HCT116 (cell line): Measurements from ENCODE around the gene KRT86. TPM values are rescaled to one million over a fixed set of nuclear protein-coding genes. Genes with fewer than 3 reads are reported as not detected.
A peak's percentile ranks its signal among the peaks of the same experiment; 100 is the strongest.

Source experiments
- ATAC-seq: fragments of 200-7000 bp; cut with Tn5 transposase; 2 replicates; pipeline ENCODE4 v1.9.1; 2020; ENCODE audit warnings: mild to moderate bottlenecking, moderate library complexity
- BruUV-seq: library from RNA; stranded (reverse); fragments of 400-500 nt; replicated peaks from 2 replicates; lab custom pipeline; 2021; lab: Mats Ljungman, UMichigan
- CTCF ChIA-PET: fragments of 300-600 bp; sonication (Branson Sonifier 250); formaldehyde crosslinking; loops from one replicate; lab custom pipeline; 2021; ENCODE audit warnings: antibody characterized with exemption; lab: Charles Lee
- POLR2A ChIA-PET: fragments of 300-600, 350-600 bp; sonication (Branson Sonifier 250); formaldehyde crosslinking; loops from one replicate; lab custom pipeline; 2021; ENCODE audit warnings: antibody characterized with exemption; lab: Charles Lee
- RAD21 ChIA-PET, 2 experiments: fragments of 300-600 bp; sonication (Branson Sonifier 250); formaldehyde crosslinking; loops; one replicate each; lab custom pipeline; 2023; ENCODE audit warnings: low total read pairs in 2 of 2; ENCODE audit not compliant: uncharacterized antibody in 2 of 2, unreplicated experiment in 2 of 2, low non-redundant PET in 1 of 2; lab: Charles Lee
- DNase-seq: peaks from one replicate; pipeline ENCODE4 v3.0.0-alpha.2; 2010; ENCODE audit warnings: low read depth, low spot score
- H2AFZ ChIP-seq: fragments of 200-600 bp; shearing (Covaris generic), sonication (generic); 2 replicates; pipeline ENCODE4 v1.6.1; 2017; ENCODE audit warnings: low read depth, mixed run types, mixed read lengths, antibody characterized with exemption, low read length; ENCODE audit not compliant: poor library complexity, severe bottlenecking
- H3K27ac ChIP-seq: 2 replicates; pipeline ENCODE4 v1.5.1; 2012; ENCODE audit warnings: low read depth, low read length
- H3K27me3 ChIP-seq: fragments of 200-600 bp; sonication (generic); 2 replicates; pipeline ENCODE4 v1.6.1; 2016; ENCODE audit warnings: mixed run types, low read length, mixed read lengths; ENCODE audit not compliant: insufficient read depth
- H3K36me3 ChIP-seq, 2 experiments: fragments of 200-500 bp in 1 of 2; fragments of 200-600 bp in 1 of 2; sonication (Bioruptor generic) in 1 of 2; sonication (generic) in 1 of 2; 2 replicates each; pipeline versions ENCODE4 v1.5.1 to v1.6.1; 2014 to 2016; ENCODE audit warnings: low read length in 2 of 2, inconsistent platforms in 1 of 2, mixed read lengths in 1 of 2, mixed run types in 1 of 2; ENCODE audit not compliant: insufficient read depth in 2 of 2, control insufficient read depth in 1 of 2
- H3K4me1 ChIP-seq, 2 experiments: fragments of 200-600 bp in 1 of 2; sonication (generic) in 1 of 2; 2 replicates each; pipeline versions ENCODE4 v1.5.1 to v1.6.1; 2012 to 2017; ENCODE audit warnings: low read length in 2 of 2, inconsistent platforms in 1 of 2, mild to moderate bottlenecking in 1 of 2, mixed read lengths in 1 of 2, mixed run types in 1 of 2, moderate library complexity in 1 of 2; ENCODE audit not compliant: insufficient read depth in 2 of 2, control insufficient read depth in 1 of 2
- H3K4me2 ChIP-seq: fragments of 200-600 bp; sonication (generic); 2 replicates; pipeline ENCODE4 v1.6.1; 2017; ENCODE audit warnings: mixed run types, low read length, mixed read lengths
- H3K4me3 ChIP-seq, 2 experiments: fragments of 200-600 bp in 1 of 2; sonication (generic) in 1 of 2; replicated peaks in 1 of 2; 2 replicates each; pipeline ENCODE4 v1.5.1; 2011 to 2016; ENCODE audit warnings: low read length in 2 of 2, control low read depth in 1 of 2, low read depth in 1 of 2, mild to moderate bottlenecking in 1 of 2, mixed read lengths in 1 of 2, mixed run types in 1 of 2
- H3K79me2 ChIP-seq: fragments of 200-600 bp; sonication (generic); 2 replicates; pipeline ENCODE4 v1.6.1; 2017; ENCODE audit warnings: mild to moderate bottlenecking, mixed run types, low read length, moderate library complexity, mixed read lengths; ENCODE audit not compliant: insufficient read depth
- H3K9ac ChIP-seq: fragments of 200-600 bp; sonication (generic); 2 replicates; pipeline ENCODE4 v1.6.1; 2016; ENCODE audit warnings: low read length, mixed read lengths
- H3K9me2 ChIP-seq: fragments of 200-600 bp; sonication (generic), shearing (Covaris generic); 2 replicates; pipeline ENCODE4 v1.6.1; 2017; ENCODE audit warnings: mixed run types, mild to moderate bottlenecking, moderate library complexity; ENCODE audit not compliant: insufficient read depth
- H3K9me3 ChIP-seq, 2 experiments: fragments of 200-500 bp in 1 of 2; fragments of 200-600 bp in 1 of 2; sonication (Bioruptor generic) in 1 of 2; sonication (generic) in 1 of 2; 2 replicates each; pipeline ENCODE4 v1.6.1; 2014 to 2017; ENCODE audit warnings: low read length in 2 of 2, mixed read lengths in 2 of 2, inconsistent platforms in 1 of 2, low read depth in 1 of 2, mild to moderate bottlenecking in 1 of 2, mixed run types in 1 of 2, moderate library complexity in 1 of 2; ENCODE audit not compliant: control insufficient read depth in 1 of 2, insufficient read depth in 1 of 2
- H4K20me1 ChIP-seq: fragments of 200-600 bp; sonication (generic), shearing (Covaris generic); 2 replicates; pipeline ENCODE4 v1.6.1; 2017; ENCODE audit warnings: mixed run types, mild to moderate bottlenecking, moderate library complexity; ENCODE audit not compliant: insufficient read depth
- JUND ChIP-seq: IDR thresholded peaks from 2 replicates; pipeline ENCODE4 v1.6.1; 2012
- POLR2A ChIP-seq: IDR thresholded peaks from 2 replicates; pipeline ENCODE4 v1.7.0; 2011; ENCODE audit warnings: borderline replicate concordance; ENCODE audit not compliant: insufficient read depth, insufficient read length; ENCODE audit errors: extremely low read depth
- POLR2AphosphoS5 ChIP-seq: IDR thresholded peaks from 2 replicates; pipeline ENCODE4 v1.6.1; 2011; ENCODE audit warnings: mild to moderate bottlenecking, low read depth, low read length, moderate library complexity
- RAD21 ChIP-seq: IDR thresholded peaks from 2 replicates; pipeline ENCODE4 v1.6.1; 2012; ENCODE audit warnings: low read depth, mild to moderate bottlenecking
- SP1 ChIP-seq: IDR thresholded peaks from 2 replicates; pipeline ENCODE4 v1.6.1; 2012; ENCODE audit warnings: low read depth
- TCF7L2 ChIP-seq: IDR thresholded peaks from 2 replicates; pipeline ENCODE4 v1.7.0; 2011; ENCODE audit warnings: borderline replicate concordance, inconsistent platforms; ENCODE audit not compliant: insufficient read depth, insufficient read length; ENCODE audit errors: extremely low read depth
- intact Hi-C: fragments of 100-400 bp; cut with micrococcal nuclease; formaldehyde crosslinking; loops from 2 replicates; pipeline ENCODE4 v1.10.0; 2022
- total RNA-seq: library from RNA; stranded (reverse); gene quantifications from one replicate; pipeline ENCODE4 v1.2.1, GENCODE V29; 2021; ENCODE audit not compliant: unreplicated experiment
- TF ChIP-seq, protein P1 (sequence below): IDR thresholded peaks from 2 replicates; pipeline ENCODE4 v1.6.1; 2012

Gene KRT86
- total RNA-seq, 1 experiment from 2014 or later = 1.5 TPM

DNA sequence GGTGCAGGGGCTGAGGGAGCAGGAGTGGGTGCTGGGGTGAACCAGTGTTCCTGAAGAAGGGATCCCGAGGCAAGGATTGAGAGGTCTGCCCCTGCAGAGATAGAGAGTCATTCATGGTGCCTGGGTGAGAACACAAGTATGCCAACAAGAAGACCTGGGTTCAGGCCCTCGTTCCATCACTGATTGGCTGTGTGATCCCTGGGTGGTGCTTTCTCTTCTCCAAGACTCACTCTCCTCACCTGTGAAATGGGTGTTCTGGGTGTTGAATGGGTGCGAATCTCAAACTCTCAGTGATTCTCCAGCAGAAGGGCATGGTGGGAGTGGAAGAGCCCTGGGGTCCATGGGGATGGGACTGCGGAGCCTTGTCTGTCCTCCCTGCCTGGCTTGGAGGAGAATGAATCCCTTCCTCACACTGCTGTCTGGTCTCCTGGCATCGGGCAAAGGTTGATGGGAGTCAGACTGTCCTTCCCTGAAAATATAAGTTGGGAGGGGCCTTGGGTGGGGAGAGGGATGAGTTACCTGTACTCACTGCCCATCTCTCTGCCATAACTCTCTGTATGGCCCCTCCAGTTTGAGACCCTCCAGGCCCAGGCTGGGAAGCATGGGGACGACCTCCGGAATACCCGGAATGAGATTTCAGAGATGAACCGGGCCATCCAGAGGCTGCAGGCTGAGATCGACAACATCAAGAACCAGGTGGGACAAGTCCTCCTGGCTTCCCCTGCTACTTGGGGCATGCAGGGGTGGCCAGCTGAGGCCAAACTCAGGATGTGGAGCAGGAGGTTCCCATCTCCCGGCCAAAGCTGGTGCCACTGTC is 31.8 kb upstream of the KRT86 start (continued):
- TF ChIP-seq RAD21 = no peak

DNA sequence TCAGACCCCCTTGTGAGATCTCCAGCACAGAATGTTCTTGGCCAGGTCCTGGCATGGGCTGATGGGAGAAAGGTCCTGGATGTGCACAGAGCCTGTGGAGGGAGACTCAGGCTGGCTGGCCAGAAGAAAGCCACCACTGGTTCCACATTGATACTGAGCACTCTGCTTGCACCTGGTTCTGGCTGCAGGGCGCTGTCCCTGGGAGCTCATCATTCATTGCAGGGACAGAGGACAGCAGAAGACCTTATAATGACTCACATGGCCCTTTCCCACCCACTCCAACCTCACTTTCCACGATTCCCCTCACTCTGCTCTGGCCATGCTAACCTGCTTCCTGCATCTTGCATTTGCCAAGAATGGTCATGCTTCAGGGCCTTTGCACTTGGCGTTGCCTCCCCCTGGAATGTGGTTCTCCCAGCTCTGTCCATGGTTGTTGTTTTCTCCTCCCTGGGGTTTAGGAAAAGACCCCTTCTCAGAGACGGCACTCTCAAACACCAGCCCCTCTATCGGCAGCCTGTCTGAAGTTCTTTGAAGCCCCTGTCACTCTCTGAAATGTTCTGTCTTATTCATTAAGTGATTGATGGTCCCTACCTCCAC is 31.1 kb upstream of the KRT86 start:
- no peaks in the 10 kb centered on the region for H3K27me3 ChIP-seq
- H4K20me1 ChIP-seq = no peaks in the 10 kb centered on the region
- ChIA-PET POLR2A (interaction anchor here (0.9 to 1.7 kb wide), 6 partner anchors 8 to 96 kb away, joined by 3 to 6 read pairs (median 4); partner anchors contain the start of gene KRT80), RAD21 (no interaction called here), CTCF (interaction anchor here (0.8 to 3.5 kb wide), 4 partner anchors 9 to 36 kb away, joined by 3 to 21 read pairs (median 6); no protein-coding TSS in a partner anchor)
- BruUV-seq = no TSS peak
- H3K4me2 ChIP-seq = peak overlapping the region; percentile 88
- H3K36me3 ChIP-seq = no peaks in the 10 kb centered on the region
- peak overlapping the region; percentile 68 for H3K27ac ChIP-seq
- peak; percentile 36 for ATAC-seq
- TF ChIP-seq JUND = no peak
- no peak for TF ChIP-seq SP1
- TF ChIP-seq POLR2AphosphoS5 = peak; percentile 13; the same call in 1 of the 2 replicates
- TF ChIP-seq TCF7L2 = peak; percentile 13
- no peak for TF ChIP-seq POLR2A
- TF ChIP-seq, protein P1, sequence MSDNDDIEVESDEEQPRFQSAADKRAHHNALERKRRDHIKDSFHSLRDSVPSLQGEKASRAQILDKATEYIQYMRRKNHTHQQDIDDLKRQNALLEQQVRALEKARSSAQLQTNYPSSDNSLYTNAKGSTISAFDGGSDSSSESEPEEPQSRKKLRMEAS = no peak
- DNase-seq = no peak
- H3K79me2 ChIP-seq = no peaks in the 10 kb centered on the region
- H2AFZ ChIP-seq = no peak overlapping the region
- peak overlapping the region in 1 of 2 experiments; percentile 48; a peak in 2 of 4 replicates for H3K4me3 ChIP-seq
- intact Hi-C loops = no loop called here
- H3K9me3 ChIP-seq = no peaks in the 10 kb centered on the region
- no peaks in the 10 kb centered on the region for H3K9me2 ChIP-seq
- H3K9ac ChIP-seq = peak overlapping the region; percentile 66
- peaks cover 57 to 91% of the 10 kb centered on the region in 2 experiments for H3K4me1 ChIP-seq
